ENCODE measurements around the gene CHEK1.
A peak's percentile ranks its signal among the peaks of the same experiment; 100 is the strongest.
"Not testable (repeated sequence)": the region's sequence is repeated elsewhere in the genome, so short reads cannot be mapped to it uniquely, and the experiment has no call there.

CHEK1 gene

DNA sequence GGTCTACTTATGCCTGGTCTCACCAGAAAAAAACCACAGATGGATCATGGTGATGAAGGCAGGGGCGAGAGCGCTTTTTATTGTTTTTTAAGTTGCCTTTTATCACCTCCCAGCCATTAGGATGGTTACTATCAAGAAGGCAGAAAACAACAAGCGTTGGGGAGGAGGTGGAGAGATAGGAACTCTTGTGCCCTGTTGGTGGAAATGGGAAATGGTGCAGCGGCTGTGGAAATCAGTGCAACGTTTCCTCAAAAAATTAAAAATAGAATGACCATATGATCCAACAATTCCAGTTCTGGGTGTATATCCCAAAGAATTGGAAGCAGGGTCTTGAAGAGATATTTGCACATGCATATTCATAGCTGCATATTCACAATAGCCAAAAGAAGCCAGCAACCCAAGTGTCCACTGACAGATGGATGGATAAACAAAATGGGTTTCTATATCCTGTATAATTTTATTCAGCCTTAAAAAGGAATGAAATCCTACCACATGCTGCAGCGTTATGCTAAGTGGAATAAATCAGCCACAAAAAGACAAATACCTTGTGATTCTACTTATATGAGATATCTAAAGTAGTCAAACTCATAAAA lies 76.2 kb downstream of the CHEK1 start:
- DNase-seq: no peak

DNA sequence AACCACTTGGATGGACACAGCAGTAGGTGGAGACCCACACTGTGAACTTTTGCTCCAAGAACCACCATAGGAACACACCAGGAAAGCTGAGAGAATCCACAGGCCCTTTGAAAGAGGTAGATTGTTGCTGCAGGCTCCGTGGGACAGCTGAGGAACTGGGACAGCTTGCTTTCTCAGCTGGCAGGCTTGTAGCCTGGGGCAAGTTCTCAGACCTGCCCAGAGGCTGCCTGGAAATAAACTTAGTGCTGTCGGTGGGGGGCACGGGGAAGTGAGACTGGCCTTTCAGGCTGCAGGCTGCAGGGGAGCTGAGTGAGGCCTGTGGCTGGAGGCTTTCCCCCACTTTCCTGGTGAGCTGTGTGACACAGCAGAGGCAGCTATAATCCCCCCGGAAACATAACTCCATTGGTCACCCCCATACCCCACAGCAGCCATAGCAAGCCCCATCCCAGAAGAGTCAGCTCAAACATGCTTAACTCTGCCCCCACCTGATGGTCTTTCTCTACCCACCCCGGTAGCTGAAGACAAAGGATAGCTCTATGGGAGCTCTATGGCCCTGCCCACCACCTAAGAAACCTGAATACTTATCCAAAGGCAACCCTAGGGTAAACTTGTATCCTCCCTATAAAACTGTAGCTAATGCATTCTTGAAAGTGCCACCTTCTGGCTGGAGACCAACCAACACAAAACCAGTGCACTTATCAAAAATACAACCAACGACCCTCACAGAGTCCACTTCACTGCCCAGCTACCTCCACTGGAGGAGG lies 77.1 kb downstream of the CHEK1 start:
- no peak for DNase-seq

DNA sequence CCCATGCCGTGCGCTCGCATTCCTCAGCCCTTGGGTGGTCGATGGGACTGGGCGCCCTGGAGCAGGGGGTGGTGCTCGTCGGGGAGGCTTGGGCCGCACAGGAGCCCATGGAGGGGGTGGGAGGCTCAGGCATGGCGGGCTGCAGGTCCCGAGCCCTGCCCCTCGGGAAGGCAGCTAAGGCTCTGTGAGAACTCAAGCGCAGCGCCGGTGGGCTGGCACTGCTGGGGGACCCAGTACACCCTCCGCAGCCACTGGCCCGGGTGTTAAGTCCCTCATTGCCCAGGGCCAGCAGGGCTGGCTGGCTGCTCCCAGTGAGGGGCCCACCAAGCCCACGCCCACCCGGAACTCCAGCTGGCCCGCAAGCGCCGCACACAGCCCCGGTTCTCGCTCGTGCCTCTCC lies 79.7 kb downstream of the CHEK1 start:
- DNase-seq: not testable (repeated sequence)

DNA sequence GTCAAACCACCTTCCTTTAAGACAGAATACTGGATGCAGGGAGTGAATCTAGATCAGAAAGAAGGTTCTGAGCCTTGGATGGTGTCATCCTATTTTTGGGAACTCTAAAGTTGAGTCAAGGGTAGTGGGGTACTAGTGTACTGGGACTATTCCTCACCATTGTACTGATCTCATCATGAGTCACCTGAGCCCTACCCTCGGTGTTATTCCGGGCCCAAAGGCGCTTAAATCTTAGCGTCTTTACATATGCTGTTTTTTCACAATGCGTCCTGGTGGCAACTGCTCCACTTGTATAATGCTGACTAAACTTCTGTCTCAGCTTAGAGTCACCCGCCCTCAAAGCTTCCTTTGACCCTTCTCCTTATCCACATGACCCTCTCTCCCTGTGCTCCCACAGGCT lies 95.8 kb downstream of the CHEK1 start:
- no peak for DNase-seq

DNA sequence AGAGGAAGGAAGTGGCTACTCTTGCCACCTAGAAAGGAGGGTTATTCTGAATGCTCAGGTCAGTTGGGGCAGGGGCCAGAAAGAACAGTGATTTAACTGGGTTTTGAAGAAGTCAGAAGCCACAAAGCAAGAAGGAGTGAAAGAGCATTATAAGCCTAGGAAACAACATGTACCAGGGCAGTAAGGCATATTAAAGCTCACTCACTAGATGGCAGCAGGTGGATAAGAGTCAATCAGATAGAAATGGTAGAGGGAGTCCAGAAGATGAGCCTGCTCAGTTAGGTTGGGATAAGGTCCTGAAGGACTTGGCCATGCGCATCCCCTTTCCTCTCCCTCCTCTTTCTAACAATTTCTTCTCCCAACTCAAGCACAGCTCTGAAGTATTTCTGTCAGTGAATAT lies 99.2 kb downstream of the CHEK1 start:
- DNase-seq: peak in 1 of 2 experiments; percentile 13

All from AML-193 (cell line).